DOHH2 (cell line): Measurements from ENCODE around the gene ZNF384.
A peak's percentile ranks its signal among the peaks of the same experiment; 100 is the strongest.

Experiments used
- H3F3A ChIP-seq: fragments of 200-600 bp; sonication (generic), shearing (Covaris generic); 2 replicates; pipeline ENCODE4 v1.6.0; 2016; ENCODE audit warnings: antibody characterized with exemption, mild to moderate bottlenecking; ENCODE audit not compliant: control insufficient read depth, insufficient read depth
- H3K27ac ChIP-seq: fragments of 200-600 bp; sonication (generic); 2 replicates; pipeline ENCODE4 v1.5.1; 2014; ENCODE audit warnings: low read depth, mild to moderate bottlenecking, low read length, moderate library complexity
- H3K27me3 ChIP-seq: fragments of 200-600 bp; sonication (generic); 2 replicates; pipeline ENCODE4 v1.6.1; 2014; ENCODE audit warnings: mild to moderate bottlenecking, low read length, mixed read lengths; ENCODE audit not compliant: control insufficient read depth
- H3K36me3 ChIP-seq: fragments of 200-600 bp; sonication (generic); 2 replicates; pipeline ENCODE4 v1.6.1; 2014; ENCODE audit warnings: mild to moderate bottlenecking, low read length, moderate library complexity, mixed read lengths; ENCODE audit not compliant: control insufficient read depth
- H3K4me1 ChIP-seq: fragments of 200-600 bp; sonication (generic); 2 replicates; pipeline ENCODE4 v1.6.1; 2014; ENCODE audit warnings: mild to moderate bottlenecking, low read length, mixed read lengths; ENCODE audit not compliant: control insufficient read depth
- H3K4me2 ChIP-seq: fragments of 200-600 bp; sonication (generic); 2 replicates; pipeline ENCODE4 v1.6.0; 2014; ENCODE audit warnings: mild to moderate bottlenecking, low read length, moderate library complexity
- H3K4me3 ChIP-seq: fragments of 200-600 bp; sonication (generic); 2 replicates; pipeline ENCODE4 v1.5.1; 2014; ENCODE audit warnings: mild to moderate bottlenecking, low read length, mixed read lengths
- H3K79me2 ChIP-seq: fragments of 200-600 bp; sonication (generic); 2 replicates; pipeline ENCODE4 v1.6.1; 2014; ENCODE audit warnings: mild to moderate bottlenecking, low read length, mixed read lengths; ENCODE audit not compliant: control insufficient read depth
- H3K9me2 ChIP-seq: fragments of 200-600 bp; sonication (generic); replicated peaks from 2 replicates; pipeline ENCODE4 v1.6.1; 2014; ENCODE audit warnings: mild to moderate bottlenecking, low read length, mixed read lengths; ENCODE audit not compliant: control insufficient read depth
- H3K9me3 ChIP-seq: fragments of 200-600 bp; sonication (generic); 2 replicates; pipeline ENCODE4 v1.6.1; 2014; ENCODE audit warnings: antibody characterized with exemption, low read length, mixed read lengths; ENCODE audit not compliant: control insufficient read depth, insufficient read depth
- H4K20me1 ChIP-seq: fragments of 200-600 bp; sonication (generic); 2 replicates; pipeline ENCODE4 v1.6.0; 2014; ENCODE audit warnings: low read depth, mild to moderate bottlenecking, antibody characterized with exemption, low read length, moderate library complexity; ENCODE audit not compliant: control insufficient read depth, insufficient read depth
- EZH2phosphoT487 ChIP-seq: fragments of 200-600 bp; sonication (generic); IDR thresholded peaks from 2 replicates; pipeline ENCODE4 v1.6.1; 2017; ENCODE audit warnings: borderline replicate concordance, mild to moderate bottlenecking, antibody characterized with exemption, low read length, moderate library complexity, mixed read lengths
- TF ChIP-seq, protein P1 (sequence below): fragments of 200-600 bp; sonication (generic); IDR thresholded peaks from one replicate; pipeline ENCODE4 v1.5.1; 2014; ENCODE audit warnings: antibody characterized with exemption, mild to moderate bottlenecking, low read depth, low read length; ENCODE audit not compliant: poor library complexity, severe bottlenecking

ZNF384 gene

DNA sequence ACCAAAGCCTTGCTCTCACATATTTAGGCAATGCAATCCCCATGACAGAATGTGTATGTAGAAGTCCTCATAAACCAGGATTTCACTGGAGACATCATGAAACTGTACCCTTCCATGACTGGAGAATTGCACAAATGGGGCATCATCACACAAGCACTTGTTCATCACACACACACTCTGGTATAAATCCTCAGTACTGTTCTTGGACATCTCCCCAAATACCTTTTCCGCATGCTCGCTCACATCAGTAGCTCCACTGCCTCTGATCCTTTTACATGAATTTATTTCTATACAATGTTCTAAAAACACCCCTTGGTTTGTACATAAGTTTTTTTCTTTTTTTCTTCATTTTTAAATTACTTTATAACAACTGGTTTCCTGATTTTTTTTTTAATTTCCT lies 23.0 kb downstream of the ZNF384 start:
- peaks cover 15% of the 10 kb centered on the region for H3K79me2 ChIP-seq
- H3K4me2 ChIP-seq, result no peak overlapping the region
- H3K27me3 ChIP-seq, result no peaks in the 10 kb centered on the region
- no peak overlapping the region for H3K27ac ChIP-seq
- no peaks in the 10 kb centered on the region for H3K9me2 ChIP-seq
- H3F3A ChIP-seq, result peaks cover 21% of the 10 kb centered on the region
- H3K36me3 ChIP-seq, result peaks cover 50% of the 10 kb centered on the region
- TF ChIP-seq, protein P1, sequence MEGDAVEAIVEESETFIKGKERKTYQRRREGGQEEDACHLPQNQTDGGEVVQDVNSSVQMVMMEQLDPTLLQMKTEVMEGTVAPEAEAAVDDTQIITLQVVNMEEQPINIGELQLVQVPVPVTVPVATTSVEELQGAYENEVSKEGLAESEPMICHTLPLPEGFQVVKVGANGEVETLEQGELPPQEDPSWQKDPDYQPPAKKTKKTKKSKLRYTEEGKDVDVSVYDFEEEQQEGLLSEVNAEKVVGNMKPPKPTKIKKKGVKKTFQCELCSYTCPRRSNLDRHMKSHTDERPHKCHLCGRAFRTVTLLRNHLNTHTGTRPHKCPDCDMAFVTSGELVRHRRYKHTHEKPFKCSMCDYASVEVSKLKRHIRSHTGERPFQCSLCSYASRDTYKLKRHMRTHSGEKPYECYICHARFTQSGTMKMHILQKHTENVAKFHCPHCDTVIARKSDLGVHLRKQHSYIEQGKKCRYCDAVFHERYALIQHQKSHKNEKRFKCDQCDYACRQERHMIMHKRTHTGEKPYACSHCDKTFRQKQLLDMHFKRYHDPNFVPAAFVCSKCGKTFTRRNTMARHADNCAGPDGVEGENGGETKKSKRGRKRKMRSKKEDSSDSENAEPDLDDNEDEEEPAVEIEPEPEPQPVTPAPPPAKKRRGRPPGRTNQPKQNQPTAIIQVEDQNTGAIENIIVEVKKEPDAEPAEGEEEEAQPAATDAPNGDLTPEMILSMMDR, result no peak
- TF ChIP-seq EZH2phosphoT487, result no peak
- no peaks in the 10 kb centered on the region for H4K20me1 ChIP-seq
- no peak overlapping the region for H3K4me3 ChIP-seq
- peaks cover 20% of the 10 kb centered on the region for H3K4me1 ChIP-seq
- H3K9me3 ChIP-seq, result no peaks in the 10 kb centered on the region

DNA sequence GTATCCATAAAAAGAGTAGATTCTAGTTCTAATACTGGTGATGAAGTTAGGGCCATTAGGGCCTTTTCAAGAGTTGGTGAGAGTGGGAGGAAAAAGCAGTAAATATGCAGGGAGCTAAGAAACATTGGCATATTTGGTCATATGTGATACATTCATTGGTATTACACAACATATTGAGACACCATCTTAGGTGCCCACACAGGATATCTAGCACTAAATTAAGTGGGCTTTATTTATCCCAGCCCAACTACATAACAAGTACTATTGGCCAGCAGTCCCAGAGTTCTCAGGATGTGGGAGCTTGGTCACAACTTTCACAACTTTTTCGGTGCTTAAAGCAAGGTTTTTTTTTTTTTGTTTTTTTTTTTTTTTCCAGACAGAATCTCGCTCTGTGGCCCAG lies 24.3 kb downstream of the ZNF384 start:
- H3K4me2 ChIP-seq, result no peak overlapping the region
- no peaks in the 10 kb centered on the region for H3K9me3 ChIP-seq
- peaks cover 21% of the 10 kb centered on the region for H3F3A ChIP-seq
- no peak overlapping the region for H3K4me3 ChIP-seq
- H3K27me3 ChIP-seq, result no peaks in the 10 kb centered on the region
- H3K27ac ChIP-seq, result no peak overlapping the region
- no peaks in the 10 kb centered on the region for H4K20me1 ChIP-seq
- TF ChIP-seq, protein P1, result no peak
- TF ChIP-seq EZH2phosphoT487, result no peak
- peaks cover 20% of the 10 kb centered on the region for H3K4me1 ChIP-seq
- peaks cover 37% of the 10 kb centered on the region for H3K36me3 ChIP-seq
- peaks cover 15% of the 10 kb centered on the region for H3K79me2 ChIP-seq
- no peaks in the 10 kb centered on the region for H3K9me2 ChIP-seq

DNA sequence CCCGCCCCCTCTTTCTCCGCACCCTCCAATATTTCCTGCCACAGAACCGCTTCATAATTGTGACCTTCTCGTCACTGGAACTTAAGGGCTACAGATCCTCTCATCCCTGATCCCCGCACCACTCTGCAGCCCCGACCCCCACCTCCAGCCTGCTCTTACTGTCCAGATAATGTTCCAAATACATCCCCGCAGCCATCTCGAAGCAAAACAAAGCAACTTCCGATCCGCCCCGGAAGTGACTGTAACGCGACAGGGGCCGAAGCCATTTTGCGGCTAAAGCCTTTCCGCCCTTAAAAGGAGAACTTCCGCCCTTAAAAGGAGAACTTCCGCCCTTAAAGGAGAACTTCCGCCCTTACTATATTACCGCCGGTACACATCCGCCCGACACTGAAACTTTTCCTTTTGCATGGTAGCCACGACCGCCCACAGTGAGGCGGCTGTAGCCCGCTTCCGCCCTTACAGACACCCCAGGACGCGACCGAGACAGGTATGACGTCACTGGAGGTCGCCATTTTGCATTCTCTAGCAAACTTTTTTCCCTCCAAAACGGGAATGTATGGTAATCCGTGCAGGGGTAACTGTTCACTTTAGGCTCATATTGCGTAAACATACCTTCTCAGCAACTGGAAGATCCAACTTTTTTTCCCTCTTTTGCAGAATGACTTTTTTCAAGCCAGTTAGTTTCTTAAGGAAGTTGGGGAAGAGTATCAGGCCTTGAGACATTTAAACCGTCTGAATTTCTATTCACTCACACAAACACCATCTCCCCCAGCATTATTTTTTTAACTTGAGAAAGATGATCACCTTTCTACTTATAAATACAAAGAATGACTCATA lies 26.1 kb downstream of the ZNF384 start, which contains the start of gene ING4:
TSS of gene ING4 (minus strand) at position 214 of the 837 bp plus-strand sequence. CDS start at position 196, 18 bp downstream.
- Histone ChIP-seq H3K4me3 (peak within 1 kb of the TSS; percentile 82), H3K36me3 (peaks cover 20% of the 10 kb centered on the region), H3F3A (peaks cover 21% of the 10 kb centered on the region), H3K27me3 (no peaks in the 10 kb centered on the region), H3K4me2 (peak within 1 kb of the TSS; percentile 82), H4K20me1 (no peaks in the 10 kb centered on the region), H3K79me2 (peaks cover 19% of the 10 kb centered on the region), H3K9me2 (no peaks in the 10 kb centered on the region), H3K9me3 (no peaks in the 10 kb centered on the region), H3K27ac (peak within 1 kb of the TSS; percentile 61), H3K4me1 (peaks cover 20% of the 10 kb centered on the region)
- no peak for TF ChIP-seq EZH2phosphoT487
- TF ChIP-seq, protein P1, result no peak
